Mesenchymal stem cell (in vitro differentiated cells and primary cell): ENCODE results near the gene CRELD1.

Experiments
- DNase-seq: peaks from one replicate; pipeline ENCODE4 v3.0.0-alpha.2; 2013
- H2AFZ ChIP-seq: one replicate; pipeline ENCODE4 v1.6.1; 2013; ENCODE audit warnings: low read depth, mild to moderate bottlenecking, control low read depth, inconsistent platforms, low read length, moderate library complexity
- H2AK5ac ChIP-seq: 2 replicates; pipeline ENCODE4 v1.6.1; 2013; ENCODE audit warnings: low read length, moderate library complexity, mild to moderate bottlenecking, inconsistent platforms; ENCODE audit not compliant: severe bottlenecking
- H2BK120ac ChIP-seq: one replicate; pipeline ENCODE4 v1.6.1; 2013; ENCODE audit warnings: low read depth, mild to moderate bottlenecking, inconsistent platforms, low read length, moderate library complexity
- H2BK12ac ChIP-seq, 2 experiments: one replicate each; pipeline ENCODE4 v1.6.1; 2013; ENCODE audit warnings: inconsistent platforms in 2 of 2, low read length in 2 of 2, mild to moderate bottlenecking in 2 of 2, moderate library complexity in 2 of 2, control low read depth in 1 of 2
- H2BK15ac ChIP-seq: one replicate; pipeline ENCODE4 v1.6.1; 2013; ENCODE audit warnings: mild to moderate bottlenecking, low read depth, inconsistent platforms; ENCODE audit not compliant: poor library complexity, severe bottlenecking
- H2BK5ac ChIP-seq: 2 replicates; pipeline ENCODE4 v1.6.1; 2013; ENCODE audit warnings: low read depth, mild to moderate bottlenecking, low read length, control low read depth, inconsistent platforms; ENCODE audit not compliant: poor library complexity, severe bottlenecking
- H3K14ac ChIP-seq, 2 experiments: one replicate each; pipeline ENCODE4 v1.6.1; 2013; ENCODE audit warnings: inconsistent platforms in 2 of 2, low read length in 2 of 2, control low read depth in 1 of 2, mild to moderate bottlenecking in 1 of 2, moderate library complexity in 1 of 2
- H3K18ac ChIP-seq, 2 experiments: one replicate each; pipeline ENCODE4 v1.6.1; 2013; ENCODE audit warnings: inconsistent platforms in 2 of 2, low read length in 2 of 2, control low read depth in 1 of 2, low read depth in 1 of 2, mild to moderate bottlenecking in 1 of 2
- H3K23ac ChIP-seq, 2 experiments: one replicate each; pipeline ENCODE4 v1.6.1; 2013; ENCODE audit warnings: inconsistent platforms in 2 of 2, low read length in 2 of 2, mild to moderate bottlenecking in 2 of 2, moderate library complexity in 2 of 2, control low read depth in 1 of 2
- H3K27ac ChIP-seq: 2 replicates; pipeline ENCODE4 v1.5.1; 2013; ENCODE audit warnings: mild to moderate bottlenecking, moderate library complexity, low read length, control low read depth, inconsistent platforms; ENCODE audit not compliant: poor library complexity, severe bottlenecking
- H3K27me3 ChIP-seq, 2 experiments: 2 replicates each; pipeline versions ENCODE4 v1.6.1 to v1.7.0; 2013; ENCODE audit warnings: low read length in 2 of 2, mild to moderate bottlenecking in 2 of 2, moderate library complexity in 2 of 2, control low read depth in 1 of 2, inconsistent platforms in 1 of 2; ENCODE audit not compliant: control insufficient read depth in 1 of 2, insufficient read depth in 1 of 2
- H3K36me3 ChIP-seq, 2 experiments: 2 replicates each; pipeline versions ENCODE4 v1.6.1 to v1.7.0; 2013; ENCODE audit warnings: low read length in 2 of 2, control low read depth in 1 of 2, inconsistent platforms in 1 of 2, low read depth in 1 of 2, mild to moderate bottlenecking in 1 of 2; ENCODE audit not compliant: insufficient read depth in 2 of 2, control insufficient read depth in 1 of 2
- H3K4ac ChIP-seq, 2 experiments: one replicate each; pipeline ENCODE4 v1.6.1; 2013; ENCODE audit warnings: inconsistent platforms in 2 of 2, low read length in 2 of 2, mild to moderate bottlenecking in 2 of 2, moderate library complexity in 2 of 2, control low read depth in 1 of 2, low read depth in 1 of 2
- H3K4me1 ChIP-seq: 2 replicates; pipeline ENCODE4 v1.6.1; 2013; ENCODE audit warnings: low read depth, low read length, control low read depth; ENCODE audit not compliant: control insufficient read depth, insufficient read depth
- H3K4me2 ChIP-seq: 2 replicates; pipeline ENCODE4 v1.6.1; 2013; ENCODE audit warnings: low read length, mild to moderate bottlenecking, inconsistent platforms; ENCODE audit not compliant: poor library complexity, severe bottlenecking
- H3K4me3 ChIP-seq, 2 experiments: 2 replicates each; pipeline versions ENCODE4 v1.5.1 to v1.7.0; 2013; ENCODE audit warnings: low read length in 2 of 2, mild to moderate bottlenecking in 2 of 2, control low read depth in 1 of 2, low read depth in 1 of 2; ENCODE audit not compliant: insufficient read depth in 1 of 2
- H3K79me1 ChIP-seq: replicated peaks from 2 replicates; pipeline ENCODE4 v1.6.1; 2013; ENCODE audit warnings: mild to moderate bottlenecking, control low read depth, low read length, inconsistent platforms; ENCODE audit not compliant: poor library complexity, severe bottlenecking
- H3K9ac ChIP-seq: 2 replicates; pipeline ENCODE4 v1.7.0; 2013; ENCODE audit warnings: mild to moderate bottlenecking, low read length, moderate library complexity
- H3K9me3 ChIP-seq: 2 replicates; pipeline ENCODE4 v1.7.0; 2013; ENCODE audit warnings: mild to moderate bottlenecking, low read length; ENCODE audit not compliant: control insufficient read depth
- H4K8ac ChIP-seq: one replicate; pipeline ENCODE4 v1.6.1; 2013; ENCODE audit warnings: inconsistent platforms, mild to moderate bottlenecking, low read length, moderate library complexity
- H4K91ac ChIP-seq: one replicate; pipeline ENCODE4 v1.6.1; 2013; ENCODE audit warnings: mild to moderate bottlenecking, low read length, inconsistent platforms
- WGBS: methylation state at CpG from one replicate; pipeline ENCODE4 v1.1.7; 2013; ENCODE audit warnings: mixed read lengths; 5-methylcytosine and 5-hydroxymethylcytosine counted together

CRELD1 gene

GRCh38 chr3:9908286-9908685, 25.3 kb upstream of the CRELD1 start:
- H3K27ac ChIP-seq = no peak overlapping the region
- H3K9me3 ChIP-seq = no peaks in the 10 kb centered on the region
- no peak overlapping the region for H2BK15ac ChIP-seq
- no peak overlapping the region for H4K91ac ChIP-seq
- no peaks in the 10 kb centered on the region for H3K27me3 ChIP-seq
- no peak overlapping the region for H2BK120ac ChIP-seq
- WGBS = 92% methylated on average over 3 of the region's 3 CpGs
- no peak overlapping the region for H2BK5ac ChIP-seq
- H4K8ac ChIP-seq = no peak overlapping the region
- H2AFZ ChIP-seq = no peak overlapping the region
- peaks cover 10% of the 10 kb centered on the region for H3K4me1 ChIP-seq
- no peak overlapping the region for H2BK12ac ChIP-seq
- H3K14ac ChIP-seq = no peak overlapping the region
- DNase-seq = no peak
- no peaks in the 10 kb centered on the region for H3K79me1 ChIP-seq
- no peak overlapping the region for H3K23ac ChIP-seq
- H3K4me3 ChIP-seq = no peak overlapping the region
- H3K36me3 ChIP-seq = no peaks in the 10 kb centered on the region
- no peak overlapping the region for H2AK5ac ChIP-seq
- H3K4me2 ChIP-seq = no peak overlapping the region
- no peak overlapping the region for H3K9ac ChIP-seq
- H3K4ac ChIP-seq = no peak overlapping the region
- H3K18ac ChIP-seq = no peak overlapping the region

- Histone ChIP-seq H4K91ac (no peak overlapping the region), H2BK15ac (no peak overlapping the region), H2AK5ac (no peak overlapping the region), H3K4ac (no peak overlapping the region), H3K18ac (no peak overlapping the region), H3K36me3 (no peaks in the 10 kb centered on the region), H2BK12ac (no peak overlapping the region), H3K9me3 (no peaks in the 10 kb centered on the region), H2BK5ac (no peak overlapping the region), H3K14ac (no peak overlapping the region), H3K4me2 (no peak overlapping the region), H3K27me3 (no peaks in the 10 kb centered on the region), H3K79me1 (no peaks in the 10 kb centered on the region), H4K8ac (no peak overlapping the region), H3K4me1 (peaks cover 10% of the 10 kb centered on the region), H2BK120ac (no peak overlapping the region), H3K23ac (no peak overlapping the region), H2AFZ (no peak overlapping the region), H3K27ac (no peak overlapping the region), H3K4me3 (no peak overlapping the region), H3K9ac (no peak overlapping the region)
- 93% methylated on average over 6 of the region's 7 CpGs for WGBS
- no peak for DNase-seq
Measured at GRCh38 chr3:9909221-9910013, 24.2 kb upstream of the CRELD1 start.

DNA sequence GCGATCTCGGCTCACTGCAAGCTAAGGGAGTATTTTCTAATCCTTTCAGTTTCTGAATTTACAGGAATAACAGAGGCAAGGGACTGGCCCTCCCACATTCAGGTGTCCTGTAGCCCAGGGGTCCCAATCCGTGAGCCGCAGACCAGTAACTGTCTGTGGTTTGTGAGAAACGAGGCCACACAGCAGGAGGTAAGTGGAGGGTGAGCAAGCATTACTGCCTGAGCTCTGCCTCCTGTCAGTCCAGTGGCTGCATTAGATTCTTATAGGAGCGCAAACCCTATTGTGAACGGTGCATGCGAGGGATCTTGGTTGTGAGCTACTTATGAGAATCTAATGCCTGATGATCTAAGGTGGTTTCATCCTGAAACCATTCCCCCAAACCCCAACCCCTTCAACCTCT, 21.8 kb upstream of the CRELD1 start:
- Histone ChIP-seq H3K9ac (no peak overlapping the region), H3K4ac (peak overlapping the region in 1 of 2 experiments; percentile 3), H3K4me2 (no peak overlapping the region), H2BK120ac (no peak overlapping the region), H2BK15ac (no peak overlapping the region), H3K27me3 (no peaks in the 10 kb centered on the region), H2BK5ac (no peak overlapping the region), H3K23ac (no peak overlapping the region), H2AK5ac (no peak overlapping the region), H4K8ac (no peak overlapping the region), H3K27ac (no peak overlapping the region), H3K4me1 (peaks cover 33% of the 10 kb centered on the region), H3K79me1 (no peaks in the 10 kb centered on the region), H3K18ac (no peak overlapping the region), H3K9me3 (no peaks in the 10 kb centered on the region), H4K91ac (no peak overlapping the region), H3K14ac (no peak overlapping the region), H2AFZ (no peak overlapping the region), H3K36me3 (no peaks in the 10 kb centered on the region), H2BK12ac (peak overlapping the region in 1 of 2 experiments; percentile 7), H3K4me3 (no peak overlapping the region)
- DNase-seq = peak; percentile 25
- WGBS = 70% methylated on average over 6 of the region's 8 CpGs

GRCh38 chr3:9912294-9912935, 21.2 kb upstream of the CRELD1 start:
- H3K4me1 ChIP-seq = peaks cover 38% of the 10 kb centered on the region
- WGBS = 81% methylated on average over 7 of the region's 7 CpGs

More at GRCh38 chr3:9912294-9912935, 21.2 kb upstream of the CRELD1 start:
- Histone ChIP-seq H2BK15ac (no peak overlapping the region), H4K8ac (no peak overlapping the region), H2BK120ac (no peak overlapping the region), H2BK12ac (peak overlapping the region in 1 of 2 experiments; percentile 48), H4K91ac (no peak overlapping the region), H3K4ac (no peak overlapping the region), H3K79me1 (peaks cover 2% of the 10 kb centered on the region), H3K27me3 (no peaks in the 10 kb centered on the region), H3K4me2 (no peak overlapping the region), H3K27ac (no peak overlapping the region), H2AFZ (no peak overlapping the region), H3K4me3 (no peak overlapping the region), H3K14ac (no peak overlapping the region), H2BK5ac (no peak overlapping the region), H3K18ac (no peak overlapping the region), H3K9me3 (no peaks in the 10 kb centered on the region), H3K9ac (no peak overlapping the region), H2AK5ac (no peak overlapping the region), H3K23ac (no peak overlapping the region), H3K36me3 (no peaks in the 10 kb centered on the region)
- peak; percentile 70 for DNase-seq
